ENCODE measurements around the gene HBM. TPM values are rescaled to one million over a fixed set of nuclear protein-coding genes. Genes with fewer than 3 reads are reported as not detected.
"Not testable (repeated sequence)": the region's sequence is repeated elsewhere in the genome, so short reads cannot be mapped to it uniquely, and the experiment has no call there.

HBM gene
- total RNA-seq, 1 donor = not detected

DNA sequence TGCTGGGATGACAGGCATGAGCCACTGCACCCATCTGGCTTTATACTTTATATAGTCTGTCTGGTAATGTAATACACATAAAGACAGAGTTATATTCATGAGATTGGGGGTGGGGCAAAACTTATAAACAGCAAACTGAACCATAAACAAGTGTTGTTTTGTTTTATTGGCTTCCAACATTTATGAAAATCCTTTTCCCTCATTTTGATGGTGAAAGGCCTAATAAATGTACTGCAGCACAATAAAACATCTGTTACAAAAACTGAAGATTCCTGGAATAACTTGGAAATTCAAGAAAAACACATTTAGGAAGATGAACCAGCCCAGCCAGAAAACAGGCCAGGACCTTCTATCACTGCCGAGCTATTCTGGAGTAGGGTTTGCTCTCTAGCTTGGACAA is 43.4 kb upstream of the HBM start:
- DNase-seq (ENCODE audit: insufficient read length, low spot score, missing footprints) = no peak
- Histone ChIP-seq H3K36me3 (ENCODE audit: insufficient read depth, low read length) (peaks cover 13% of the 10 kb centered on the region), H3K9me3 (ENCODE audit: low read depth, low read length) (no peaks in the 10 kb centered on the region), H3K27me3 (ENCODE audit: insufficient read depth, low read length) (no peaks in the 10 kb centered on the region), H3K79me2 (ENCODE audit: insufficient read depth, low read length) (peaks cover 15% of the 10 kb centered on the region), H3K4me2 (ENCODE audit: insufficient read depth, low read length) (no peak overlapping the region), H2AFZ (ENCODE audit: low read length) (no peak overlapping the region), H3K4me3 (ENCODE audit: insufficient read depth, low read length) (no peak overlapping the region), H3K27ac (ENCODE audit: low read depth, low read length) (no peak overlapping the region), H3K4me1 (ENCODE audit: insufficient read depth, low read length) (no peaks in the 10 kb centered on the region), H4K20me1 (ENCODE audit: insufficient read depth, low read length) (peaks cover 51% of the 10 kb centered on the region)
- no peak for TF ChIP-seq CTCF (IDR thresholded peaks at IDR 0.05; ENCODE audit: extremely low read depth, low read depth, low read length)

DNA sequence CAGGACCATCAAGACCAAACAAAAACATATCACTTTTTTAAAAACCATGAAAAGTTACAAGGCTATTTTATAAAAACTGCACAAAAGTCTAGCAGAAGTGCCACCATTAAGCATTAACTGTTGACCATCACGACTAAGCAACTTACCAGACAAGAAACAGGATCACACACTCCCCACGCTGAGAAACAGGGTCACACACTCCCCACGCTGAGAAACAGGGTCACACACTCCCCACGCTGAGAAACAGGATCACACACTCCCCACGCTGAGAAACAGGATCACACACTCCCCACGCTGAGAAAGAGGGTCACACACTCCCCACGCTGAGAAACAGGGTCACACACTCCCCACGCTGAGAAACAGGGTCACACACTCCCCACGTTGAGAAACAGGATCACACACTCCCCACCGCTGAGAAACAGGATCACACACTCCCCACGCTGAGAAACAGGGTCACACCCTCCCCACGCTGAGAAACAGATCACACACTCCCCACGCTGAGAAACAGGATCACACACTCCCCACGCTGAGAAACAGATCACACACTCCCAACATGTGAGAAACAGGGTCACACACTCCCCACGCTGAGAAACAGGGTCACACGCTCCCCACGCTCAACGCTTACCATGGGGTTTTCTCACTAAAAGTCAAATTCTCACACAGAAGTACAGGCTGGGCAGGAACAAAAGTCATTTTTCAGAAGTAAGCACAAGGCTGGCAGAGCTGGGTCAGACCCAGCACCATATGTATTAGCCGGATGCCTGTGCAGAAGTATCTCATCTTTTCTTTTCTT is 42.0 kb upstream of the HBM start:
- H4K20me1 ChIP-seq (ENCODE audit: insufficient read depth, low read length) = peaks cover 38% of the 10 kb centered on the region
- not testable (repeated sequence) for H3K27me3 ChIP-seq (ENCODE audit: insufficient read depth, low read length); H3K4me2 ChIP-seq (ENCODE audit: insufficient read depth, low read length); H2AFZ ChIP-seq (ENCODE audit: low read length); H3K27ac ChIP-seq (ENCODE audit: low read depth, low read length); H3K4me1 ChIP-seq (ENCODE audit: insufficient read depth, low read length); H3K4me3 ChIP-seq (ENCODE audit: insufficient read depth, low read length); H3K9me3 ChIP-seq (ENCODE audit: low read depth, low read length)
- peak; percentile 39 for DNase-seq (ENCODE audit: insufficient read length, low spot score, missing footprints)
- peaks cover 13% of the 10 kb centered on the region for H3K36me3 ChIP-seq (ENCODE audit: insufficient read depth, low read length)
- H3K79me2 ChIP-seq (ENCODE audit: insufficient read depth, low read length) = peaks cover 16% of the 10 kb centered on the region

DNA sequence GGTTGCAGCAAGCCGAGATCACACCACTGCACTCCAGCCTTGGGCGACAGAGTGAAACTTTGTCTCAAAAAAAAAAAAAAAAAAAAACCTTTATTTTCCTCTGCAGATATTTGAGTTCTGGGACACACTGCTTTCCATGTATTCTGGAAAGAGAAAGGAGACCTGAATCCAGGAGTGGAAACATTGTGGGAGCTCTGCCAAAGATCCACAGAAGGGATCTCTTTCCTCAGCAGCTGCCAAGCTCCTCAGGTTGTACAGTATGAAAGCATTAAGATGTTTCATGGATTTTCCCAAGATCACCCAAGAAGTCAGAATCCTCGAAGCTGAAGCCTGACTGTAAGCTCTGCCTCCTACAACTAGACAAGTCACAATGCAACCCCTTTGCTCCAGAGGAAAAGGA is 40.8 kb upstream of the HBM start:
- no peaks in the 10 kb centered on the region for H3K4me1 ChIP-seq (ENCODE audit: insufficient read depth, low read length)
- TF ChIP-seq CTCF (IDR thresholded peaks at IDR 0.05; ENCODE audit: extremely low read depth, low read depth, low read length) = no peak
- no peak overlapping the region for H3K4me2 ChIP-seq (ENCODE audit: insufficient read depth, low read length)
- H3K4me3 ChIP-seq (ENCODE audit: insufficient read depth, low read length) = no peak overlapping the region
- no peak overlapping the region for H2AFZ ChIP-seq (ENCODE audit: low read length)
- H3K79me2 ChIP-seq (ENCODE audit: insufficient read depth, low read length) = peaks cover 27% of the 10 kb centered on the region
- peaks cover 35% of the 10 kb centered on the region for H4K20me1 ChIP-seq (ENCODE audit: insufficient read depth, low read length)
- no peak for DNase-seq (ENCODE audit: insufficient read length, low spot score, missing footprints)
- no peaks in the 10 kb centered on the region for H3K27me3 ChIP-seq (ENCODE audit: insufficient read depth, low read length)
- H3K9me3 ChIP-seq (ENCODE audit: low read depth, low read length) = no peaks in the 10 kb centered on the region
- H3K36me3 ChIP-seq (ENCODE audit: insufficient read depth, low read length) = peaks cover 16% of the 10 kb centered on the region
- H3K27ac ChIP-seq (ENCODE audit: low read depth, low read length) = no peak overlapping the region

DNA sequence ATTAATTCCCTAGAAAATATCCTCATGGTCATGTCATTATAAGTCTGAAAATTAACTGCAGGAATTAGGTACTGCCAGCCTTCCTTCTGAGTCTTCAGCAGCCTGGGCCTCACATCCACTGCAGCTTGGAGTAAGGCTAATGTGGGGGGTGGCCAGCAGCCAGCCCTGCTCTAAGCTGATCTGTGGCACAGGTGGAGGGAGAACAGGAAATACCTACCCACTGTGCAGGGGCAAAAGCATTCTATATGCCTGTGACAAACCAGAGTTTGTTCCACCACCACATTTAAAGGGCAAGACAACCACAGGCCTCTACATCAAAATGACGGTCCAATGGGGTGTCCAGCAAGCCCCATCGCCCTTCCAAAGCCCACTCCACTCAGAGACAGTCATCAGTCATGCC is 36.7 kb upstream of the HBM start:
- Histone ChIP-seq H3K79me2 (ENCODE audit: insufficient read depth, low read length) (peaks cover 50% of the 10 kb centered on the region), H3K9me3 (ENCODE audit: low read depth, low read length) (no peaks in the 10 kb centered on the region), H3K27me3 (ENCODE audit: insufficient read depth, low read length) (no peaks in the 10 kb centered on the region), H3K36me3 (ENCODE audit: insufficient read depth, low read length) (peaks cover 13% of the 10 kb centered on the region), H2AFZ (ENCODE audit: low read length) (no peak overlapping the region), H3K4me3 (ENCODE audit: insufficient read depth, low read length) (no peak overlapping the region), H3K27ac (ENCODE audit: low read depth, low read length) (no peak overlapping the region), H3K4me1 (ENCODE audit: insufficient read depth, low read length) (no peaks in the 10 kb centered on the region), H3K4me2 (ENCODE audit: insufficient read depth, low read length) (no peak overlapping the region), H4K20me1 (ENCODE audit: insufficient read depth, low read length) (peaks cover 43% of the 10 kb centered on the region)
- no peak for TF ChIP-seq CTCF (IDR thresholded peaks at IDR 0.05; ENCODE audit: extremely low read depth, low read depth, low read length)
- peak; percentile 85 for DNase-seq (ENCODE audit: insufficient read length, low spot score, missing footprints)
